NCI-H187 (cell line): ENCODE measurements around the gene MAPRE2.

Source experiments
- DNase-seq, 2 experiments: peaks; one replicate each; lab custom pipeline; 2025; lab: John Stamatoyannopoulos, UW

MAPRE2 gene

DNA sequence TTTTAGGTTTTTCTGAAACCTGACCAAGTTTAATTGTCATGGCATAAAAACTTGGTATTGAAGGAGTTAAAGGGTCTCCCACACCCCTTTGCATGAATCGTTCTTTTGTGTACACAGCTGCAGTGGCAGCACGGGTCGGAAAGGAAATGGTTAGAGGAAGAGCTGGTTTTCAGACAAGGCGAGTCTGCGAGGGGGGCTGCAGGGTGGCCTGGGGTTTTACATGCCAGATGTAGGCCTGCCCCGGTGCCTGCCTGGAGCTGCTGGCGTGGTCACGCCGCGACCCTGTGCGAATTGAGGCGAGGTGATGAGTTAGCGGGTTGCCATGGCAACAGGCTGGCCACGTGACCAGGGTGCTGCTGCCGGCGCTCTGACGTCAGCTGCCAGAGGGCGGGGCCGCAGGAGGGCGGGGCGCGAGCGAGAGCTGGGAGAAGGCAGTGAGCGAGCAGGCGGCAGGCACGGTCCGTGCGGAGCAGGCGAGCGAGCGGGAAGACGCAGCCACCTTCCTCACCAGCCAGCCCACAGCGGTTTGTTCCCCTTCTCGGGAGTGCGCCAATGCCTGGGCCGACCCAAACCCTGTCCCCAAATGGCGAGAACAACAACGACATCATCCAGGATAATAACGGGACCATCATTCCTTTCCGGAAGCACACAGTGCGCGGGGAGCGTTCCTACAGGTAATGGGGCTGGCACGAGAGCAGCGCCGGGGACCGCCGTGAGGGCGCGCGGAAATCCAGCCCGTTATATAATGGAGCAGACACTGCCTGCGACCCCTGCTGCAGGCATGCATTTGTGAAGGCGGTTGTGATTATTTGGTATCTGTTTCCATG, at the start of gene MAPRE2:
Gene MAPRE2, plus strand, starts transcription at position 426 of the 827 bp plus-strand sequence. Its CDS starts 127 bp downstream, at position 553.
- DNase-seq: peak; percentile 84 to 94

- no peak for DNase-seq
Measured at GRCh38 chr18:34991561-34991960, 49.7 kb upstream of the MAPRE2 start.

GRCh38 chr18:34993289-34993688, 47.9 kb upstream of the MAPRE2 start:
- no peak for DNase-seq

DNA sequence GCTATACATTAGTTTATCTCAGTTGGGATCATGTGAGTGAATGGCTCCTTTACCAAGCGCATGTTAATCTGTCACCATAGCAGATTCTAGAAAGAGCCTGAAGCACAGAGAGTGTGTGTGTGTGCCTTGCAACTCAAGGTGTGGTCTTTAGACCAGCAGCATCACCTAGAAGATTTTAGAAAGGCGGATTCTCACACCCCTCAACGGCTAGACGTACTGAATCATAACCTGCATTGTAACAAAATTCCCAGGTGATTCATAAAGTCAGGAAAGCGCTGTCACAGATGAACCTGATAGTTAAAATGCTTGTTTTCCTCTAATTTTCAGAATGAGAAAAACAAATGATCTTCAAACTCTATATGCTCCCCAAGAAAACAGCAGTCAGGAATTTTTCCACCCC, 45.5 kb upstream of the MAPRE2 start:
- DNase-seq: no peak

GRCh38 chr18:34998661-34999060, 42.6 kb upstream of the MAPRE2 start:
- DNase-seq: no peak

DNA sequence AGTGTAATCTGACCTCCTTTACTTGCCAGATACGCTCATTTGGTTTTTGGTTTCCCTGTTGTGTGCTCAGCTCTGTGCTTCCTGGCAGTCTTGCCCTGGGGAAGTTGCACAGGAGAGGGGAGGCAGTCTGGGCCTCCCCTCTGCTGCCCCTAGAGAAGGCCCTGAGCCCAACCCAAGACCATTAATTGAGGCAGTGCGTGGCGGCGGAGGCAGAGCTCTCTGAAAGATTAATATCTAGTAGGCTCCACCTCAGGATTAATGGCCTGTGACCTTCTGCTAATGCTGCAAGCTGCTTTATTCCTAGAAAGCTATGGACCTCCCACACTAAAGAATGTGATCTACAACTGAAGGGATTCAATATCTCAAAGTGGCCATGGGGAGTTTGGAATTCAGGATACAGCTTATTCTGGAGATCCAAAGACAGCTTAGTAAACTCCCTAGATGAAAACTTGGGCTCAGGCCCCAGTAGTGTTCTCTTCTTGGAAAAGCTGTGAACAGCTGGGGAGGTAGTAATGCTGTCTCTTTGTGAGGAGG, 41.4 kb upstream of the MAPRE2 start:
- DNase-seq: peak in 1 of 2 experiments; percentile 1

GRCh38 chr18:35000457-35000856, 40.8 kb upstream of the MAPRE2 start:
- no peak for DNase-seq

GRCh38 chr18:35002120-35002519, 39.1 kb upstream of the MAPRE2 start:
- DNase-seq: no peak

DNA sequence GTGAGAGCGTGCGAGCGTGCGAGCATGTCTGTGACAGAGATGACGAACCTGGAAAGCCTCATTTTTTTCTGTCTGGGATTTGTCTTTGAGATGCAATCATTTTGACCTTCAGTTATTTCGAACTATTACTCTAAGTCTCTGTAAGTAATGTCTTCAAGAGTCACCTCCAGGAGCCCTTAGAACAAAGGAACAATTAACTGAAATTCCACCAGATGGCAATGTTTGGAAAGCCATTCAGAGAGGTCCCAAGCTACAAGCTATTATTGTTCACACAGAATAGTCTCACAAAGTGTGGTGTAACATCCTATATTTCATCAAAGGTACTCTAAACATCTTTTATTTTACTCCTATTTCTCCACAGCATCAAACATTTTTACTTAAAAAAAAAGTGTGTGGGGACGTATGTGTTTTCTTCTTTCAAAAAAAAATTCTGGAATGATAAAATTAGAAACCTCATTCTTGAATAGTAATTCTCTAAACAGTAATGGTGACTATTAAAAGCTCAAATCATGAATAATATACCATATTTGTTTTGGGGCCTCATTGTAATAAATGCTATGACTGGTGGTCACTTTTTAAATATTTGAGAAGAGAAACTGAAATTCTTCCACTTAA, 35.1 kb upstream of the MAPRE2 start:
- peak; percentile 15 to 47 for DNase-seq

- no peak for DNase-seq
Measured at GRCh38 chr18:35010156-35010555, 31.1 kb upstream of the MAPRE2 start.

GRCh38 chr18:35010993-35011392, 30.2 kb upstream of the MAPRE2 start:
- no peak for DNase-seq

GRCh38 chr18:35019933-35020332, 21.3 kb upstream of the MAPRE2 start:
- DNase-seq: no peak

GRCh38 chr18:35022426-35023001, 18.7 kb upstream of the MAPRE2 start:
- DNase-seq: no peak

- no peak for DNase-seq
Measured at GRCh38 chr18:35024196-35024595, 17.0 kb upstream of the MAPRE2 start.

GRCh38 chr18:35024965-35025364, 16.2 kb upstream of the MAPRE2 start:
- no peak for DNase-seq

GRCh38 chr18:35026407-35027061, 14.7 kb upstream of the MAPRE2 start:
- no peak for DNase-seq

GRCh38 chr18:35027206-35027605, 14.0 kb upstream of the MAPRE2 start:
- DNase-seq: no peak

- DNase-seq: no peak
Measured at GRCh38 chr18:35028536-35028935, 12.7 kb upstream of the MAPRE2 start.

DNA sequence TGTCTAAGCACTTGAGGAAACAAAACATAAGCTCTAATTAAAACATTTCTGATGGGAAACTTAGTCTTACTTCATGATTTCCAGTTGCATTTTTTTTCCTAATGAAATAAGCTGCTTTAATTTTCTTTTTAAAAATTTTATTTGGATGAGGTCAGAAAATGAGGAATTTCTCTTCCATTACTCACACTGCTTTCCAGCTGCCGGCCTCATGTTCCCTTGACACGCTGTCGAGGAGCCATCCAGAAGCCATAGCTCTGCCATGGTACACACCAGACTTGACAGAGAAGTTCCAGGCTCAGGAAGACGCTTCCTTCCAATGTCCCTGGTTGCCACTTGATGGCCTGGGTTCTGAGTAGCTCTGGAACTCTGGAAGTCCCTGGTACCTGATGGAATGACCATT, 12.1 kb upstream of the MAPRE2 start:
- no peak for DNase-seq

DNA sequence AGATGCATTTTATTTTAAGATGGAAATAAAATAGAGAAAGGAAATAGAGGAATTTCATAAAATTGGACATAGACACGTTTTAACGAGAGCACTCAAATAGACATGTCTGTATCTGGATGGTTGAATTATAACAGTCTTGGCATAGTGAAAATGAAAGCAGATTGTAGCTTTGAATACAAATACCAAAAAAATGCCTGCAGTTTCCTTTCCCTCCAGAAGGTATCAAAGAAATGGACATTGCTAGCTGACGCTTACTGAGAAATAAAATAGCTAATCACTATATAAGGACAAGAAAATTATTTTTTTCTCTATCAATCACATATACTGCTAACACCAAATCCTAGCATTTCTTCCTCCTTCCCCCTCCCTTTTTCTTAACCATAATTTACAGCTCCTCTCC, 11.4 kb upstream of the MAPRE2 start:
- DNase-seq: no peak

GRCh38 chr18:35030277-35030989, 10.8 kb upstream of the MAPRE2 start:
- DNase-seq: no peak

GRCh38 chr18:35032113-35032512, 9.1 kb upstream of the MAPRE2 start:
- DNase-seq: no peak
